WTC11 (cell line): Measurements from ENCODE around the gene GPC6. TPM values are rescaled to one million over a fixed set of nuclear protein-coding genes. Genes with fewer than 3 reads are reported as not detected.

Experiments
- ATAC-seq: fragments of 200-7000 bp; cut with Tn5 transposase; 2 replicates; pipeline ENCODE4 v1.10.0; 2021; ENCODE audit warnings: mild to moderate bottlenecking, moderate library complexity
- CTCF ChIA-PET: fragments of 300-600 bp; sonication (Branson Sonifier 250); formaldehyde crosslinking; loops from one replicate; lab custom pipeline; 2021; ENCODE audit warnings: antibody characterized with exemption; lab: Charles Lee
- POLR2A ChIA-PET: fragments of 350-600 bp; sonication (Branson Sonifier 250); formaldehyde crosslinking; loops from one replicate; lab custom pipeline; 2021; ENCODE audit warnings: antibody characterized with exemption; lab: Charles Lee
- DNase-seq: peaks from one replicate; pipeline ENCODE4 v3.0.0; 2021; ENCODE audit warnings: low spot score
- H3K27ac Mint-ChIP-seq: 2 replicates; pipeline ENCODE4 v1.8.0; 2021; ENCODE audit warnings: mixed read lengths
- H3K27me3 Mint-ChIP-seq: 2 replicates; pipeline ENCODE4 v1.8.0; 2021; ENCODE audit warnings: low read depth, mild to moderate bottlenecking, moderate library complexity, mixed read lengths
- H3K36me3 Mint-ChIP-seq: 2 replicates; pipeline ENCODE4 v1.8.0; 2021; ENCODE audit warnings: mixed read lengths
- H3K4me1 Mint-ChIP-seq: 2 replicates; pipeline ENCODE4 v1.8.0; 2022; ENCODE audit warnings: mixed read lengths
- H3K4me3 Mint-ChIP-seq: 2 replicates; pipeline ENCODE4 v1.8.0; 2021; ENCODE audit warnings: mild to moderate bottlenecking, moderate library complexity, mixed read lengths
- H3K9me3 Mint-ChIP-seq: 2 replicates; pipeline ENCODE4 v1.8.0; 2021; ENCODE audit warnings: mixed read lengths
- GTF2I ChIP-seq: fragments of 250-450 bp; sonication (Bioruptor Pico); conservative IDR thresholded peaks from 2 replicates; pipeline ENCODE4 v1.4.0; 2021; ENCODE audit warnings: mild to moderate bottlenecking
- NFATC4 ChIP-seq: fragments of 250-450 bp; sonication (Bioruptor Pico); IDR thresholded peaks from 2 replicates; pipeline ENCODE4 v1.9.0; 2021; ENCODE audit warnings: mild to moderate bottlenecking
- SOX15 ChIP-seq: fragments of 250-450 bp; sonication (Bioruptor Pico); IDR thresholded peaks from 2 replicates; pipeline ENCODE4 v1.9.0; 2021; ENCODE audit warnings: mild to moderate bottlenecking
- TP53 ChIP-seq: sonication (generic); formaldehyde crosslinking; IDR thresholded peaks from 2 replicates; pipeline ENCODE4 v1.8.1; 2023; ENCODE audit warnings: mild to moderate bottlenecking, missing genetic modification reagents
- ZNF121 ChIP-seq: sonication (generic); formaldehyde crosslinking; IDR thresholded peaks from 2 replicates; pipeline ENCODE4 v1.8.0; 2023; ENCODE audit warnings: missing genetic modification reagents
- ZNF263 ChIP-seq: sonication (generic); formaldehyde crosslinking; IDR thresholded peaks from 2 replicates; pipeline ENCODE4 v1.8.1; 2022; ENCODE audit warnings: low read depth, mild to moderate bottlenecking, moderate library complexity, missing genetic modification reagents
- total RNA-seq: library from RNA; stranded (reverse); gene quantifications from 3 replicates; pipeline ENCODE4 v1.2.3, GENCODE V29; 2021
- TF ChIP-seq, protein P1 (sequence below): fragments of 250-450 bp; sonication (Bioruptor Pico); IDR thresholded peaks from 2 replicates; pipeline ENCODE4 v1.8.0; 2021; ENCODE audit warnings: mild to moderate bottlenecking
- TF ChIP-seq, protein P2 (sequence below): fragments of 250-450 bp; sonication (Bioruptor Pico); IDR thresholded peaks from 2 replicates; pipeline ENCODE4 v1.9.0; 2021; ENCODE audit warnings: mild to moderate bottlenecking
- TF ChIP-seq, protein P3 (sequence below): sonication (generic); formaldehyde crosslinking; IDR thresholded peaks from 2 replicates; pipeline ENCODE4 v1.8.0; 2022; ENCODE audit warnings: mild to moderate bottlenecking, missing genetic modification reagents
- TF ChIP-seq, protein P4 (sequence below): sonication (generic); formaldehyde crosslinking; IDR thresholded peaks from 2 replicates; pipeline ENCODE4 v1.8.1; 2023; ENCODE audit warnings: mild to moderate bottlenecking, missing genetic modification reagents, moderate library complexity
- TF ChIP-seq, protein P5 (sequence below): sonication (generic); formaldehyde crosslinking; IDR thresholded peaks from 2 replicates; pipeline ENCODE4 v1.8.0; 2022; ENCODE audit warnings: mild to moderate bottlenecking, missing genetic modification reagents
- TF ChIP-seq, protein P6 (sequence below): fragments of 200-600 bp; IDR thresholded peaks from 2 replicates; pipeline ENCODE4 v1.8.0; 2022; ENCODE audit warnings: antibody characterized with exemption
- TF ChIP-seq, protein P7 (sequence below): sonication (generic); formaldehyde crosslinking; IDR thresholded peaks from 2 replicates; pipeline ENCODE4 v1.8.1; 2022; ENCODE audit warnings: low read depth, missing genetic modification reagents, borderline replicate concordance
- TF ChIP-seq, protein P8 (sequence below): fragments of 250-450 bp; sonication (Bioruptor Pico); IDR thresholded peaks from 2 replicates; pipeline ENCODE4 v1.9.0; 2021; ENCODE audit warnings: mild to moderate bottlenecking, borderline replicate concordance
- TF ChIP-seq, protein P9 (sequence below): sonication (generic); formaldehyde crosslinking; IDR thresholded peaks from 2 replicates; pipeline ENCODE4 v1.8.1; 2022; ENCODE audit warnings: mild to moderate bottlenecking, missing genetic modification reagents, moderate library complexity, borderline replicate concordance

The GPC6 gene
- total RNA-seq, 1 experiment from 2014 or later, result 19.5 TPM

DNA sequence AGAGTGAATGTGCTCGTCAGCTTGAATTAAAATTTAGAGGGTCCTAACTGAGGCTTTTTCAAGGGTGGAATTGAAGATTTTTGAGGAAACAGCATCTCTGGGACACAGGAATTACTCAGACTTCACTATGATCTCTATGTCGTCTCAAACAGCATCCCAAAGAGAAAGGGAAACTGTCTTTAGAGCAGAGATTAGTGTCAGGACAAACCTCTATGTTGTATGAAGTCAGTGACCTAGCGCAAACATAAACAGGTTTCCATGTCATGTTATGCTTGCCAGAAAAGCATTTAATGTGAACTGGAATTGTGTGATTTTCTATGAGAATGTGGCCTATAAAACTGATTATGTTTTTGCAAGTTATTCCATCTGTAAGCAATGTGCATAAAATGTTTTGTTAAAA lies 573.7 kb downstream of the GPC6 start (continued):
- TF ChIP-seq, protein P1, sequence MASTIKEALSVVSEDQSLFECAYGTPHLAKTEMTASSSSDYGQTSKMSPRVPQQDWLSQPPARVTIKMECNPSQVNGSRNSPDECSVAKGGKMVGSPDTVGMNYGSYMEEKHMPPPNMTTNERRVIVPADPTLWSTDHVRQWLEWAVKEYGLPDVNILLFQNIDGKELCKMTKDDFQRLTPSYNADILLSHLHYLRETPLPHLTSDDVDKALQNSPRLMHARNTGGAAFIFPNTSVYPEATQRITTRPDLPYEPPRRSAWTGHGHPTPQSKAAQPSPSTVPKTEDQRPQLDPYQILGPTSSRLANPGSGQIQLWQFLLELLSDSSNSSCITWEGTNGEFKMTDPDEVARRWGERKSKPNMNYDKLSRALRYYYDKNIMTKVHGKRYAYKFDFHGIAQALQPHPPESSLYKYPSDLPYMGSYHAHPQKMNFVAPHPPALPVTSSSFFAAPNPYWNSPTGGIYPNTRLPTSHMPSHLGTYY (CRISPR knock-in tag), result no peak
- TF ChIP-seq NFATC4 (CRISPR knock-in tag), result no peak

DNA sequence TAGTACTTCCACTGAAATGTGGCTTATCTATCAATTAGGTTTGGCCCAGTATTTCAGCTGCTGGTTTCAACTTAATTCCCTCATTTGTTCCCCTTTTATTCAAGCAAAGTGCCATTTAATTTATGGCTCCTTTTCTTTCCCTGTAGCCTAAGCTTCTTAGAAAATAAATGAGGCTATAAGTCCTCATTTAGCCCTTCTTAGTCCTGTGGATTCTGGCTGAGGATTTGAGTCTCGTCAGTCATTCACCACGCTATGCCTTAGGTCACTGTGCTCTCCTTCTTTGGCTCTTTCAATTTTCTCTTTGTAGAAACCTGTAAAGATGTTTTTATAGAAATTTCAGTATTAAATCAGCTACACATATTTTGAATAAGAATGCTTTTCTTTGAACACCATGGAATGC lies 579.1 kb downstream of the GPC6 start:
- no peaks in the 10 kb centered on the region for H3K36me3 Mint-ChIP-seq
- ChIA-PET CTCF (interaction anchor here (0.9 kb wide), 1 partner anchor 308 kb away, joined by 3 read pairs; no protein-coding TSS in a partner anchor), POLR2A (no interaction called here)
- H3K27ac Mint-ChIP-seq, result no peak overlapping the region
- no peak for DNase-seq
- H3K9me3 Mint-ChIP-seq, result no peaks in the 10 kb centered on the region
- H3K4me1 Mint-ChIP-seq, result peaks cover 50% of the 10 kb centered on the region
- no peak for ATAC-seq
- TF ChIP-seq ZNF121 (CRISPR knock-in tag) (no peak), ZNF263 (no peak), NFATC4 (CRISPR knock-in tag) (no peak), SOX15 (CRISPR knock-in tag) (no peak), TP53 (CRISPR knock-in tag) (no peak), GTF2I (no peak)
- TF ChIP-seq, protein P2, sequence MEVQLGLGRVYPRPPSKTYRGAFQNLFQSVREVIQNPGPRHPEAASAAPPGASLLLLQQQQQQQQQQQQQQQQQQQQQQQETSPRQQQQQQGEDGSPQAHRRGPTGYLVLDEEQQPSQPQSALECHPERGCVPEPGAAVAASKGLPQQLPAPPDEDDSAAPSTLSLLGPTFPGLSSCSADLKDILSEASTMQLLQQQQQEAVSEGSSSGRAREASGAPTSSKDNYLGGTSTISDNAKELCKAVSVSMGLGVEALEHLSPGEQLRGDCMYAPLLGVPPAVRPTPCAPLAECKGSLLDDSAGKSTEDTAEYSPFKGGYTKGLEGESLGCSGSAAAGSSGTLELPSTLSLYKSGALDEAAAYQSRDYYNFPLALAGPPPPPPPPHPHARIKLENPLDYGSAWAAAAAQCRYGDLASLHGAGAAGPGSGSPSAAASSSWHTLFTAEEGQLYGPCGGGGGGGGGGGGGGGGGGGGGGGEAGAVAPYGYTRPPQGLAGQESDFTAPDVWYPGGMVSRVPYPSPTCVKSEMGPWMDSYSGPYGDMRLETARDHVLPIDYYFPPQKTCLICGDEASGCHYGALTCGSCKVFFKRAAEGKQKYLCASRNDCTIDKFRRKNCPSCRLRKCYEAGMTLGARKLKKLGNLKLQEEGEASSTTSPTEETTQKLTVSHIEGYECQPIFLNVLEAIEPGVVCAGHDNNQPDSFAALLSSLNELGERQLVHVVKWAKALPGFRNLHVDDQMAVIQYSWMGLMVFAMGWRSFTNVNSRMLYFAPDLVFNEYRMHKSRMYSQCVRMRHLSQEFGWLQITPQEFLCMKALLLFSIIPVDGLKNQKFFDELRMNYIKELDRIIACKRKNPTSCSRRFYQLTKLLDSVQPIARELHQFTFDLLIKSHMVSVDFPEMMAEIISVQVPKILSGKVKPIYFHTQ, result no peak
- TF ChIP-seq, protein P3, sequence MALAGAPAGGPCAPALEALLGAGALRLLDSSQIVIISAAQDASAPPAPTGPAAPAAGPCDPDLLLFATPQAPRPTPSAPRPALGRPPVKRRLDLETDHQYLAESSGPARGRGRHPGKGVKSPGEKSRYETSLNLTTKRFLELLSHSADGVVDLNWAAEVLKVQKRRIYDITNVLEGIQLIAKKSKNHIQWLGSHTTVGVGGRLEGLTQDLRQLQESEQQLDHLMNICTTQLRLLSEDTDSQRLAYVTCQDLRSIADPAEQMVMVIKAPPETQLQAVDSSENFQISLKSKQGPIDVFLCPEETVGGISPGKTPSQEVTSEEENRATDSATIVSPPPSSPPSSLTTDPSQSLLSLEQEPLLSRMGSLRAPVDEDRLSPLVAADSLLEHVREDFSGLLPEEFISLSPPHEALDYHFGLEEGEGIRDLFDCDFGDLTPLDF (CRISPR knock-in tag), result no peak
- TF ChIP-seq, protein P4, sequence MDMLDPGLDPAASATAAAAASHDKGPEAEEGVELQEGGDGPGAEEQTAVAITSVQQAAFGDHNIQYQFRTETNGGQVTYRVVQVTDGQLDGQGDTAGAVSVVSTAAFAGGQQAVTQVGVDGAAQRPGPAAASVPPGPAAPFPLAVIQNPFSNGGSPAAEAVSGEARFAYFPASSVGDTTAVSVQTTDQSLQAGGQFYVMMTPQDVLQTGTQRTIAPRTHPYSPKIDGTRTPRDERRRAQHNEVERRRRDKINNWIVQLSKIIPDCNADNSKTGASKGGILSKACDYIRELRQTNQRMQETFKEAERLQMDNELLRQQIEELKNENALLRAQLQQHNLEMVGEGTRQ (CRISPR knock-in tag), result no peak
- TF ChIP-seq, protein P5, sequence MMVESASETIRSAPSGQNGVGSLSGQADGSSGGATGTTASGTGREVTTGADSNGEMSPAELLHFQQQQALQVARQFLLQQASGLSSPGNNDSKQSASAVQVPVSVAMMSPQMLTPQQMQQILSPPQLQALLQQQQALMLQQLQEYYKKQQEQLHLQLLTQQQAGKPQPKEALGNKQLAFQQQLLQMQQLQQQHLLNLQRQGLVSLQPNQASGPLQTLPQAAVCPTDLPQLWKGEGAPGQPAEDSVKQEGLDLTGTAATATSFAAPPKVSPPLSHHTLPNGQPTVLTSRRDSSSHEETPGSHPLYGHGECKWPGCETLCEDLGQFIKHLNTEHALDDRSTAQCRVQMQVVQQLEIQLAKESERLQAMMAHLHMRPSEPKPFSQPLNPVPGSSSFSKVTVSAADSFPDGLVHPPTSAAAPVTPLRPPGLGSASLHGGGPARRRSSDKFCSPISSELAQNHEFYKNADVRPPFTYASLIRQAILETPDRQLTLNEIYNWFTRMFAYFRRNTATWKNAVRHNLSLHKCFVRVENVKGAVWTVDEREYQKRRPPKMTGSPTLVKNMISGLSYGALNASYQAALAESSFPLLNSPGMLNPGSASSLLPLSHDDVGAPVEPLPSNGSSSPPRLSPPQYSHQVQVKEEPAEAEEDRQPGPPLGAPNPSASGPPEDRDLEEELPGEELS (CRISPR knock-in tag), result no peak
- TF ChIP-seq, protein P6, sequence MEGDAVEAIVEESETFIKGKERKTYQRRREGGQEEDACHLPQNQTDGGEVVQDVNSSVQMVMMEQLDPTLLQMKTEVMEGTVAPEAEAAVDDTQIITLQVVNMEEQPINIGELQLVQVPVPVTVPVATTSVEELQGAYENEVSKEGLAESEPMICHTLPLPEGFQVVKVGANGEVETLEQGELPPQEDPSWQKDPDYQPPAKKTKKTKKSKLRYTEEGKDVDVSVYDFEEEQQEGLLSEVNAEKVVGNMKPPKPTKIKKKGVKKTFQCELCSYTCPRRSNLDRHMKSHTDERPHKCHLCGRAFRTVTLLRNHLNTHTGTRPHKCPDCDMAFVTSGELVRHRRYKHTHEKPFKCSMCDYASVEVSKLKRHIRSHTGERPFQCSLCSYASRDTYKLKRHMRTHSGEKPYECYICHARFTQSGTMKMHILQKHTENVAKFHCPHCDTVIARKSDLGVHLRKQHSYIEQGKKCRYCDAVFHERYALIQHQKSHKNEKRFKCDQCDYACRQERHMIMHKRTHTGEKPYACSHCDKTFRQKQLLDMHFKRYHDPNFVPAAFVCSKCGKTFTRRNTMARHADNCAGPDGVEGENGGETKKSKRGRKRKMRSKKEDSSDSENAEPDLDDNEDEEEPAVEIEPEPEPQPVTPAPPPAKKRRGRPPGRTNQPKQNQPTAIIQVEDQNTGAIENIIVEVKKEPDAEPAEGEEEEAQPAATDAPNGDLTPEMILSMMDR, result no peak
- TF ChIP-seq, protein P7, sequence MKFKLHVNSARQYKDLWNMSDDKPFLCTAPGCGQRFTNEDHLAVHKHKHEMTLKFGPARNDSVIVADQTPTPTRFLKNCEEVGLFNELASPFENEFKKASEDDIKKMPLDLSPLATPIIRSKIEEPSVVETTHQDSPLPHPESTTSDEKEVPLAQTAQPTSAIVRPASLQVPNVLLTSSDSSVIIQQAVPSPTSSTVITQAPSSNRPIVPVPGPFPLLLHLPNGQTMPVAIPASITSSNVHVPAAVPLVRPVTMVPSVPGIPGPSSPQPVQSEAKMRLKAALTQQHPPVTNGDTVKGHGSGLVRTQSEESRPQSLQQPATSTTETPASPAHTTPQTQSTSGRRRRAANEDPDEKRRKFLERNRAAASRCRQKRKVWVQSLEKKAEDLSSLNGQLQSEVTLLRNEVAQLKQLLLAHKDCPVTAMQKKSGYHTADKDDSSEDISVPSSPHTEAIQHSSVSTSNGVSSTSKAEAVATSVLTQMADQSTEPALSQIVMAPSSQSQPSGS (CRISPR knock-in tag), result no peak
- TF ChIP-seq, protein P8, sequence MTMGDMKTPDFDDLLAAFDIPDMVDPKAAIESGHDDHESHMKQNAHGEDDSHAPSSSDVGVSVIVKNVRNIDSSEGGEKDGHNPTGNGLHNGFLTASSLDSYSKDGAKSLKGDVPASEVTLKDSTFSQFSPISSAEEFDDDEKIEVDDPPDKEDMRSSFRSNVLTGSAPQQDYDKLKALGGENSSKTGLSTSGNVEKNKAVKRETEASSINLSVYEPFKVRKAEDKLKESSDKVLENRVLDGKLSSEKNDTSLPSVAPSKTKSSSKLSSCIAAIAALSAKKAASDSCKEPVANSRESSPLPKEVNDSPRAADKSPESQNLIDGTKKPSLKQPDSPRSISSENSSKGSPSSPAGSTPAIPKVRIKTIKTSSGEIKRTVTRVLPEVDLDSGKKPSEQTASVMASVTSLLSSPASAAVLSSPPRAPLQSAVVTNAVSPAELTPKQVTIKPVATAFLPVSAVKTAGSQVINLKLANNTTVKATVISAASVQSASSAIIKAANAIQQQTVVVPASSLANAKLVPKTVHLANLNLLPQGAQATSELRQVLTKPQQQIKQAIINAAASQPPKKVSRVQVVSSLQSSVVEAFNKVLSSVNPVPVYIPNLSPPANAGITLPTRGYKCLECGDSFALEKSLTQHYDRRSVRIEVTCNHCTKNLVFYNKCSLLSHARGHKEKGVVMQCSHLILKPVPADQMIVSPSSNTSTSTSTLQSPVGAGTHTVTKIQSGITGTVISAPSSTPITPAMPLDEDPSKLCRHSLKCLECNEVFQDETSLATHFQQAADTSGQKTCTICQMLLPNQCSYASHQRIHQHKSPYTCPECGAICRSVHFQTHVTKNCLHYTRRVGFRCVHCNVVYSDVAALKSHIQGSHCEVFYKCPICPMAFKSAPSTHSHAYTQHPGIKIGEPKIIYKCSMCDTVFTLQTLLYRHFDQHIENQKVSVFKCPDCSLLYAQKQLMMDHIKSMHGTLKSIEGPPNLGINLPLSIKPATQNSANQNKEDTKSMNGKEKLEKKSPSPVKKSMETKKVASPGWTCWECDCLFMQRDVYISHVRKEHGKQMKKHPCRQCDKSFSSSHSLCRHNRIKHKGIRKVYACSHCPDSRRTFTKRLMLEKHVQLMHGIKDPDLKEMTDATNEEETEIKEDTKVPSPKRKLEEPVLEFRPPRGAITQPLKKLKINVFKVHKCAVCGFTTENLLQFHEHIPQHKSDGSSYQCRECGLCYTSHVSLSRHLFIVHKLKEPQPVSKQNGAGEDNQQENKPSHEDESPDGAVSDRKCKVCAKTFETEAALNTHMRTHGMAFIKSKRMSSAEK, result no peak
- TF ChIP-seq, protein P9, sequence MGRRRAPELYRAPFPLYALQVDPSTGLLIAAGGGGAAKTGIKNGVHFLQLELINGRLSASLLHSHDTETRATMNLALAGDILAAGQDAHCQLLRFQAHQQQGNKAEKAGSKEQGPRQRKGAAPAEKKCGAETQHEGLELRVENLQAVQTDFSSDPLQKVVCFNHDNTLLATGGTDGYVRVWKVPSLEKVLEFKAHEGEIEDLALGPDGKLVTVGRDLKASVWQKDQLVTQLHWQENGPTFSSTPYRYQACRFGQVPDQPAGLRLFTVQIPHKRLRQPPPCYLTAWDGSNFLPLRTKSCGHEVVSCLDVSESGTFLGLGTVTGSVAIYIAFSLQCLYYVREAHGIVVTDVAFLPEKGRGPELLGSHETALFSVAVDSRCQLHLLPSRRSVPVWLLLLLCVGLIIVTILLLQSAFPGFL (CRISPR knock-in tag), result no peak
- no peaks in the 10 kb centered on the region for H3K27me3 Mint-ChIP-seq
- no peak overlapping the region for H3K4me3 Mint-ChIP-seq
